ENCODE data around the gene ZNF750. TPM values are rescaled to one million over a fixed set of nuclear protein-coding genes. Genes with fewer than 3 reads are reported as not detected.

ZNF750 gene
- total RNA-seq, 2 donors from 2014 or later: not detected

DNA sequence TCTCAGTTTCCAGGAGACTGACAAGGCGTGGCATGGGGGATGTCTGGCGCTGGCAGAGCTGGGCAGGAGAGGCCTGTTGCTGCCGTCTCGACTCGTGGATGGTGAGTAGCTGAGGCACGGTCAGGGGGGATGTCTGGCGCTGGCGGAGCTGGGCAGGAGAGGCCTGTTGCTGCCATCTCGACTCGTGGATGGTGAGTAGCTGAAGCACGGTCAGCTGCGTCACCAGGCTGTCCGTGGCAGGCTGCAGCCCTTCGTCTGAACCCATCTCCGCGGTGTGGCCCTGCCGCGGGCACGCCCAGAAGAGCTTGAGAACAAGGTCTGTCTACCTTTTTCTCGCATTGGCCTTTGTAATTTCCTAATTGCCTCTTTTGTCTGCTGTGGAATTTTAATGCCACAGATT, 25.0 kb downstream of the ZNF750 start:
- TF ChIP-seq CTCF (IDR thresholded peaks at IDR 0.05): no peak
- Histone ChIP-seq H3K27ac (no peak overlapping the region), H3K36me3 (peaks cover 38% of the 10 kb centered on the region), H3K27me3 (no peaks in the 10 kb centered on the region), H3K9me3 (peaks cover 0 to 10% of the 10 kb centered on the region in 2 donors), H3K4me3 (no peak overlapping the region), H3K4me1 (no peaks in the 10 kb centered on the region)
- DNase-seq (ENCODE audit: low spot score): no peak

- Histone ChIP-seq H3K4me1 (no peaks in the 10 kb centered on the region), H3K27ac (no peak overlapping the region), H3K36me3 (peaks cover 34% of the 10 kb centered on the region), H3K9me3 (no peaks in the 10 kb centered on the region), H3K4me3 (no peak overlapping the region), H3K27me3 (no peaks in the 10 kb centered on the region)
- TF ChIP-seq CTCF (IDR thresholded peaks at IDR 0.05): no peak
- no peak for DNase-seq (ENCODE audit: low spot score)
These were observed 26.3 kb downstream of the ZNF750 start for GRCh38 chr17:82813299-82814051.

DNA sequence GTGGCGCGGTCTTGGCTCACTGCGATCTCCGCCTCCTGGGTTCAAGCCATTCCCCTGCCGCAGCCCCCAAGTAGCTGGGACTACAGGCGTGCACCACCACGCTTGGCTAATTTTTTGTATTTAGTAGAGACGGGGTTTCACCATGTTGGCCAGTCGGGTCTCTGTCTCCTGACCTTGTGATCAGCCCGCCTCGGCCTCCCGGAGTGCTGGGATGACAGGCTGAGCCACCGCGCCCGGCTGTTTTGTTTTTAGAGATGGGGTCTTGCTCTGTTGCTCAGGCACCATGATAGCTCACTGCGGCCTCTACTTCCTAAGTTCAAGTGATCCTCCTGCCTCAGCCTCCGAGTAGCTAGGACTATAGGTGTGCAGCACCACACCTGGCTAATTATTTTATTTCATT, 27.2 kb downstream of the ZNF750 start:
- Histone ChIP-seq H3K36me3 (peaks cover 32% of the 10 kb centered on the region), H3K9me3 (no peaks in the 10 kb centered on the region), H3K27ac (no peak overlapping the region), H3K27me3 (no peaks in the 10 kb centered on the region), H3K4me1 (no peaks in the 10 kb centered on the region), H3K4me3 (no peak overlapping the region)
- TF ChIP-seq CTCF (IDR thresholded peaks at IDR 0.05): no peak
- DNase-seq (ENCODE audit: low spot score): no peak

- Histone ChIP-seq H3K36me3 (peaks cover 27% of the 10 kb centered on the region), H3K4me1 (no peaks in the 10 kb centered on the region), H3K27me3 (no peaks in the 10 kb centered on the region), H3K4me3 (no peak overlapping the region), H3K9me3 (no peaks in the 10 kb centered on the region), H3K27ac (no peak overlapping the region)
- no peak for DNase-seq (ENCODE audit: low spot score)
- no peak for TF ChIP-seq CTCF (IDR thresholded peaks at IDR 0.05)
These were observed 27.8 kb downstream of the ZNF750 start for GRCh38 chr17:82812058-82812457.

DNA sequence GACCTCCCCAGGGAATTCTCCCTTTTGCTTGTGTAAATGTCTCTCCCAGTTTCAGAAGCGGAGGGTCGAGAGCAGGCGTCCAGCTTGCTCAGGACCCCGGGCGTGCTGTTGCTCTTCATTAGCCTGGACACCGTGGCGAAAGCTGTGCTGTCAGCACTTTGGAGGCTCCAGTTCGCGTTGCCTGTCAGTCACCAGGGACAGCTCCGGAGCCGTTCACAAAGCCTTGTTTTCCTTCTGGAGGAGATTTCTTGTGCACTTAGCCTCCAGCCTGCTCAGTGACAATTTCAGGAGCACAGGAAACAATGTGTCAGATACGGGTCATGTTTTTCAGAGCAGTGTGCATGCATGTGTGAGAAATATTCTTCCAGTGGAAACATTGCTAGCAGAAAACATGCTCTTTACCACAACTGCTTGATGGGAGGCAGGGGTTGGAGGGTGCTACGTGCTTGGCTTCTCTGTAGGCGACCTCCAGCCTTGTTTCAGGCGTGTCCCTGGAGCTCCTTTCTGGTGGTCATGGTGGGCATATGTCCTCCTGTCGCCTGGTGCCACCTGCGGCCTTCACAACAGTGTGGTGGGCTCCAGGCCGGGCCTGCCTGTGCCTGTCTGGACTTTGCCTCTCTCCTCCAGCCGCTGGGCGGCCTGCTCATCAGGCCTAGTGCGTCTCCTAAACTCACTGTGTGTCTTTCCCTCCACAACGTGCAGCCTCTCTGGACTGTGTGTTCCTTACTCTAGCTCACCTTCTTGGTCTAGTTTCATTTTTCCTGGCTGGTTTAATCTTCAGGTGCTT, 29.0 kb downstream of the ZNF750 start:
- Histone ChIP-seq H3K27me3 (no peaks in the 10 kb centered on the region), H3K9me3 (no peaks in the 10 kb centered on the region), H3K4me1 (peaks cover 0 to 8% of the 10 kb centered on the region in 2 donors), H3K27ac (no peak overlapping the region), H3K4me3 (no peak overlapping the region), H3K36me3 (peaks cover 20% of the 10 kb centered on the region)
- DNase-seq (ENCODE audit: low spot score): no peak
- no peak for TF ChIP-seq CTCF (IDR thresholded peaks at IDR 0.05)
